Neutrophil (primary cell): ENCODE data around the gene PTN.

Experiments
- H3K27ac ChIP-seq: fragments of 200-600 bp; sonication (generic); 2 replicates; pipeline ENCODE4 v1.5.1; 2016; ENCODE audit warnings: mild to moderate bottlenecking, moderate library complexity
- H3K27me3 ChIP-seq: fragments of 200-600 bp; sonication (generic); 2 replicates; pipeline ENCODE4 v1.6.0; 2016; ENCODE audit warnings: mild to moderate bottlenecking
- H3K36me3 ChIP-seq: fragments of 200-600 bp; sonication (generic); 2 replicates; pipeline ENCODE4 v1.5.1; 2017
- H3K4me1 ChIP-seq, 2 experiments: fragments of 200-600 bp in 1 of 2; sonication (generic) in 1 of 2; 1 replicate in 1 of 2; 2 replicates in 1 of 2; pipeline versions ENCODE4 v1.5.1 to v1.6.1; 2013 to 2016; ENCODE audit warnings: low read depth in 1 of 2, low read length in 1 of 2, mild to moderate bottlenecking in 1 of 2, moderate library complexity in 1 of 2; ENCODE audit not compliant: control insufficient read depth in 1 of 2, insufficient read depth in 1 of 2
- H3K4me3 ChIP-seq, 2 experiments: fragments of 200-600 bp in 1 of 2; sonication (generic) in 1 of 2; 1 replicate in 1 of 2; 2 replicates in 1 of 2; pipeline ENCODE4 v1.5.1; 2013 to 2016; ENCODE audit warnings: low read depth in 1 of 2, low read length in 1 of 2, mild to moderate bottlenecking in 1 of 2, moderate library complexity in 1 of 2
- H3K9me3 ChIP-seq: fragments of 200-600 bp; sonication (generic); 2 replicates; pipeline ENCODE4 v1.5.1; 2016
- TF ChIP-seq, protein P1 (sequence below): fragments of 200-600 bp; sonication (generic); IDR thresholded peaks from 2 replicates; pipeline ENCODE4 v1.5.1; 2016; ENCODE audit warnings: antibody characterized with exemption

Gene PTN

DNA sequence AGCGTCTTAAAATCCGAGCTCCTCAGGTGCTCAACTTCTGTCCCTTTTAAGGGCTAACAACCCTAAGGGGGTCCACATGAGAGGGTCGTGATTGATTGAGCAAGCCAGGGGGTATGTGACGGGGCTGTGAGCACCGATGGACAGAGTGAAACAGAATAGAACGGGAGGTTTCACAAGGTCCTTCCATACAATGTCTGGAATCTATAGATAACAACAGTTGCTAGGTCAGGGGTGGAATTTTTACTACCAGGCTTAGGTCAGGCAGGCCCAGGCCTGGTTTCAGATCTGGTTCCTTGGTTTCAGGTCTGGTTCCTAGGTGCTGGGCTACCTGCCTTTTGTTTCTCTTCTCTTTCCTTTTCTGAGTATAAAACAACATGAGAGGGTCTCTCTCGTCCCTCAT is 80.9 kb downstream of the PTN start:
- TF ChIP-seq, protein P1, sequence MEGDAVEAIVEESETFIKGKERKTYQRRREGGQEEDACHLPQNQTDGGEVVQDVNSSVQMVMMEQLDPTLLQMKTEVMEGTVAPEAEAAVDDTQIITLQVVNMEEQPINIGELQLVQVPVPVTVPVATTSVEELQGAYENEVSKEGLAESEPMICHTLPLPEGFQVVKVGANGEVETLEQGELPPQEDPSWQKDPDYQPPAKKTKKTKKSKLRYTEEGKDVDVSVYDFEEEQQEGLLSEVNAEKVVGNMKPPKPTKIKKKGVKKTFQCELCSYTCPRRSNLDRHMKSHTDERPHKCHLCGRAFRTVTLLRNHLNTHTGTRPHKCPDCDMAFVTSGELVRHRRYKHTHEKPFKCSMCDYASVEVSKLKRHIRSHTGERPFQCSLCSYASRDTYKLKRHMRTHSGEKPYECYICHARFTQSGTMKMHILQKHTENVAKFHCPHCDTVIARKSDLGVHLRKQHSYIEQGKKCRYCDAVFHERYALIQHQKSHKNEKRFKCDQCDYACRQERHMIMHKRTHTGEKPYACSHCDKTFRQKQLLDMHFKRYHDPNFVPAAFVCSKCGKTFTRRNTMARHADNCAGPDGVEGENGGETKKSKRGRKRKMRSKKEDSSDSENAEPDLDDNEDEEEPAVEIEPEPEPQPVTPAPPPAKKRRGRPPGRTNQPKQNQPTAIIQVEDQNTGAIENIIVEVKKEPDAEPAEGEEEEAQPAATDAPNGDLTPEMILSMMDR, result no peak
- Histone ChIP-seq H3K4me1 (no peaks in the 10 kb centered on the region), H3K36me3 (no peaks in the 10 kb centered on the region), H3K9me3 (no peaks in the 10 kb centered on the region), H3K27me3 (no peaks in the 10 kb centered on the region), H3K4me3 (no peak overlapping the region), H3K27ac (no peak overlapping the region)

DNA sequence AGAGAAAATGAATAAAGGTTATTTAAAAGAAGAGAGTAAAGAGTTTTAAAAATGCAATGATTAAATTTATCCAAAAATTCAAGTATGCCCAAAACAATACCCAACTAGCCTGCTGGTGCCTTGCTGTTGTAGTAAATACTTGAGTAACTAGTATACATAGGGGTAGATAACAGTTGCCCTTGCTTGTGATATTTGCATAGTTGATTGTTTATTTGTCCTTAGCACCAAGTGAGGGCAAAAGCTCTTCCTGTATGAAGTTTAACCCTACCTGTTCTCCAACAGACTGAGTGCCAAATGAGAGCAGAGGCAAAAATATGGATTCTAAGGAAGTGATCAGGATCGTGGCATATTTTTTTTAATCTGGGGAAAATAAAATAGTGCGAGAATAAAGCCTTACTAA is 85.0 kb downstream of the PTN start:
- H3K36me3 ChIP-seq, result no peaks in the 10 kb centered on the region
- H3K4me3 ChIP-seq, result no peak overlapping the region
- no peaks in the 10 kb centered on the region for H3K9me3 ChIP-seq
- H3K4me1 ChIP-seq, result no peaks in the 10 kb centered on the region
- TF ChIP-seq, protein P1, result no peak
- H3K27ac ChIP-seq, result no peak overlapping the region
- no peaks in the 10 kb centered on the region for H3K27me3 ChIP-seq

DNA sequence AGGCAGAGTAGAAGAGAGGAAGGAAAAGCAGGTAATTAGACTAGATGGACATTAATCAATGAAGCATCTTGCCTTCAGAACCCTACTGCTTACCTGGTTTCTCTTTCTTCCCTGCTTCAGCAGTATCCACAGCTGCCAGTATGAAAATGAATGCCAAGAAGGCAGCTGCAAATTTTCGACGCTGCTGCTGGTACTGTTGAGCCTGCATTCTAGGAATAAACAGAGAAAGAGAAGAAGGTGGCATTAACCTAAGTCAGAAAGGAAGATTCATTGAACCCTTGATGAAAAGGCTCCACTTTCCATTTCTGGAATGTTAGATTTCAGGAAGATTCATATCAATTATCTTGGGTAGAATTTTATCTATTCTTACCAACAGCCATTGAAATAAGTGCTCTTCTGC is 88.8 kb downstream of the PTN start:
- H3K27ac ChIP-seq, result no peak overlapping the region
- no peaks in the 10 kb centered on the region for H3K36me3 ChIP-seq
- H3K9me3 ChIP-seq, result no peaks in the 10 kb centered on the region
- no peaks in the 10 kb centered on the region for H3K4me1 ChIP-seq
- H3K27me3 ChIP-seq, result no peaks in the 10 kb centered on the region
- H3K4me3 ChIP-seq, result no peak overlapping the region
- TF ChIP-seq, protein P1, result no peak

DNA sequence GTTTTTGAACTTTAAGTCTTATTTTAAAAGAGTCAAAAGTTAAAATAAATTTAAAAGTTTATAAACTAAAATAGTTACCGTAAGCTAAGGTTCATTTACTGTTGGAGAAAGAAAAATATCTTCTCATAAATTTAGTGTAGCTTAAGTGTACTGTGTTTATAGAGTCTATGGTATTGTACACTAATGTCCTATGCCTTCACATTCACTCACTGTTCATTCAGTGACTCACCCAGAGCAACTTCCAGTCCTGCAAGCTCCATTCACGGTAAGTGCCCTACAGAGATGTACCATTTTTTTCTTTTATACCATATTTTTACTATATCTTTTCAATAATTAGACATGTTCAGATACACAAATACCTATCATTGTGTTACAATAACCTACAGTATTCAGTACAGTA is 97.6 kb downstream of the PTN start:
- Histone ChIP-seq H3K27me3 (no peaks in the 10 kb centered on the region), H3K4me1 (no peaks in the 10 kb centered on the region), H3K27ac (no peak overlapping the region), H3K9me3 (no peaks in the 10 kb centered on the region), H3K4me3 (no peak overlapping the region), H3K36me3 (no peaks in the 10 kb centered on the region)
- TF ChIP-seq, protein P1, result no peak

DNA sequence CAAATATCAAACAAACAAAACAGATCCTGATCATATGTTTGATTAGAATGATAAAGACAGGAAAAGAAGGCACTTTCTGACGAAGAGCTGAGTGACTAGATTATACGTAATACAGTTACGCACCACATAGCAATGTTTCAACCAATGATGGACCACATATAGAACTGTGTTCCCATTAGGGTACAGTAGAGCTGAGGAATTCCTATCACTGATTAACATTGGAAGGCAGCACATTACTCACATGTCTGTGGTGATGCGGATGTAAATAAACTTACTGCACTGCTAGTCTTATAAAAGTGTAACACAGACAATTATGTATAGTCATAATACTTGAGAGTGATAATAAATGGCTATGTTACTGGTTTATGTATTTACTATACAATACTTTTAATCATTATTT is 98.3 kb downstream of the PTN start:
- no peaks in the 10 kb centered on the region for H3K4me1 ChIP-seq
- TF ChIP-seq, protein P1, result no peak
- no peaks in the 10 kb centered on the region for H3K36me3 ChIP-seq
- H3K4me3 ChIP-seq, result no peak overlapping the region
- H3K27ac ChIP-seq, result no peak overlapping the region
- H3K9me3 ChIP-seq, result no peaks in the 10 kb centered on the region
- H3K27me3 ChIP-seq, result no peaks in the 10 kb centered on the region

GRCh38 chr7:137243741-137244140 is 99.8 kb downstream of the PTN start:
- H3K36me3 ChIP-seq, result no peaks in the 10 kb centered on the region
- no peaks in the 10 kb centered on the region for H3K4me1 ChIP-seq
- H3K9me3 ChIP-seq, result no peaks in the 10 kb centered on the region
- H3K27me3 ChIP-seq, result no peaks in the 10 kb centered on the region
- no peak overlapping the region for H3K4me3 ChIP-seq
- H3K27ac ChIP-seq, result no peak overlapping the region
- TF ChIP-seq, protein P1, result no peak
